Measurements from ENCODE around the gene SKOR2. TPM values are rescaled to one million over a fixed set of nuclear protein-coding genes. Genes with fewer than 3 reads are reported as not detected.

SKOR2 gene
- total RNA-seq = not detected in 2 replicates

GRCh38 chr18:47251289-47252120 is at the start of gene SKOR2:
Gene SKOR2 (minus strand): TSS chr18:47251660. CDS start chr18:47249183, 2,477 bp downstream.

GRCh38 chr18:47175898-47176575 is 75.4 kb downstream of the SKOR2 start, which contains the start of gene IER3IP1:
Gene IER3IP1 (minus strand): TSS chr18:47176364. CDS start chr18:47176277, 87 bp downstream.

Other genes with a start within 250 kb of the SKOR2 start
- not detected in 2 replicates for gene ELOA2, start 216.0 kb downstream of the SKOR2 start, total RNA-seq
- 5.9 and 9.6 TPM in 2 replicates for gene HDHD2, start 101.2 kb downstream of the SKOR2 start, total RNA-seq
- 18.2 and 19.9 TPM in 2 replicates for gene IER3IP1, start 75.3 kb downstream of the SKOR2 start, total RNA-seq